GM12878 (cell line): Measurements from ENCODE around the gene HIP1. TPM values are rescaled to one million over a fixed set of nuclear protein-coding genes. Genes with fewer than 3 reads are reported as not detected.

Source experiments
- ATAC-seq: fragments of 200-7000 bp; cut with Tn5 transposase; 3 replicates; pipeline ENCODE4 v1.9.1; 2020; ENCODE audit warnings: mild to moderate bottlenecking, moderate library complexity
- BruUV-seq: library from RNA; stranded (reverse); fragments of 400-500 nt; replicated peaks from 2 replicates; lab custom pipeline; 2021; lab: Mats Ljungman, UMichigan
- CTCF ChIA-PET: fragments of 300-600 bp; sonication (Branson Sonifier 250); formaldehyde crosslinking; extraction: SDS; loops from one replicate; lab custom pipeline; 2021; ENCODE audit warnings: inconsistent platforms; lab: Yijun Ruan, JAX
- POLR2A ChIA-PET: fragments of 350-600 bp; formaldehyde crosslinking; extraction: SDS; loops from one replicate; lab custom pipeline; 2021; ENCODE audit warnings: inconsistent platforms; lab: Charles Lee
- RAD21 ChIA-PET: fragments of 300-600 bp; sonication (Branson Sonifier 250); formaldehyde crosslinking; loops from one replicate; lab custom pipeline; 2023; ENCODE audit warnings: antibody characterized with exemption; ENCODE audit not compliant: unreplicated experiment; lab: Charles Lee
- SMC1A ChIA-PET: fragments of 300-600 bp; sonication (Branson Sonifier 250); formaldehyde crosslinking; loops from one replicate; lab custom pipeline; 2023; ENCODE audit not compliant: unreplicated experiment, uncharacterized antibody; lab: Charles Lee
- DNase-seq: peaks from one replicate; pipeline ENCODE4 v3.0.0-alpha.2; 2011; ENCODE audit warnings: low read depth, low spot score
- FAIRE-seq: peaks from 3 replicates; lab custom pipeline; 2011; peaks lifted over from hg19 to GRCh38; lab: Jason Lieb, UNC
- H2AFZ ChIP-seq: 2 replicates; pipeline ENCODE4 v1.6.0; 2011; ENCODE audit warnings: low read depth, low read length, control low read depth; ENCODE audit not compliant: control insufficient read depth
- H3K27ac ChIP-seq: 2 replicates; pipeline ENCODE4 v1.5.1; 2011; ENCODE audit warnings: control low read depth; ENCODE audit not compliant: control insufficient read depth, insufficient read depth
- H3K27me3 ChIP-seq, 2 experiments: replicated peaks in 1 of 2; 2 replicates each; pipeline versions ENCODE4 v1.6.0 to v1.6.1; 2011; ENCODE audit warnings: low read length in 1 of 2; ENCODE audit not compliant: control insufficient read depth in 2 of 2, insufficient read depth in 2 of 2
- H3K36me3 ChIP-seq, 2 experiments: 2 replicates each; pipeline ENCODE4 v1.5.1; 2011; ENCODE audit warnings: low read length in 1 of 2; ENCODE audit not compliant: control insufficient read depth in 2 of 2, insufficient read depth in 2 of 2
- H3K4me1 ChIP-seq: 2 replicates; pipeline ENCODE4 v1.6.1; 2011; ENCODE audit warnings: mild to moderate bottlenecking, low read length, moderate library complexity, mixed read lengths; ENCODE audit not compliant: control insufficient read depth, insufficient read depth
- H3K4me2 ChIP-seq: 2 replicates; pipeline ENCODE4 v1.6.0; 2011; ENCODE audit warnings: control low read depth; ENCODE audit not compliant: control insufficient read depth, insufficient read depth
- H3K4me3 ChIP-seq: fragments of 200-600 bp; sonication (generic); 2 replicates; pipeline ENCODE4 v1.5.1; 2016
- H3K79me2 ChIP-seq: 2 replicates; pipeline ENCODE4 v1.6.0; 2011; ENCODE audit warnings: low read length; ENCODE audit not compliant: control insufficient read depth, insufficient read depth
- H3K9ac ChIP-seq: 2 replicates; pipeline ENCODE4 v1.8.0; 2011; ENCODE audit warnings: low read length, control low read depth, mixed read lengths; ENCODE audit not compliant: control insufficient read depth, insufficient read depth
- H3K9me3 ChIP-seq: replicated peaks from 3 replicates; pipeline ENCODE4 v1.5.1; 2011; ENCODE audit warnings: mild to moderate bottlenecking, low read length; ENCODE audit not compliant: control insufficient read depth, insufficient read depth
- H4K20me1 ChIP-seq: 2 replicates; pipeline ENCODE4 v1.6.0; 2011; ENCODE audit not compliant: control insufficient read depth, insufficient read depth
- BHLHE40 ChIP-seq, 2 experiments: fragments of 450-650 bp in 1 of 2; IDR thresholded peaks; 2 replicates each; pipeline ENCODE4 v1.6.1; 2011 to 2017; ENCODE audit warnings: low read depth in 2 of 2, borderline replicate concordance in 1 of 2, improper control_type of control experiment in 1 of 2, low read length in 1 of 2, mild to moderate bottlenecking in 1 of 2
- HDGF ChIP-seq: fragments of 450-650 bp; IDR thresholded peaks from 2 replicates; pipeline ENCODE4 v1.6.1; 2016; ENCODE audit warnings: antibody characterized with exemption
- MTA2 ChIP-seq: fragments of 450-650 bp; IDR thresholded peaks from 2 replicates; pipeline ENCODE4 v1.6.1; 2016; ENCODE audit warnings: low read depth, mild to moderate bottlenecking, moderate library complexity
- MXI1 ChIP-seq: fragments of 150-350 bp; IDR thresholded peaks from 2 replicates; pipeline ENCODE4 v1.6.1; 2011; ENCODE audit warnings: low read depth, mild to moderate bottlenecking, inconsistent platforms, low read length, improper control_type of control experiment
- MYC ChIP-seq: IDR thresholded peaks from 2 replicates; pipeline ENCODE4 v1.6.1; 2011; ENCODE audit warnings: mild to moderate bottlenecking, low read length, moderate library complexity, inconsistent platforms; ENCODE audit not compliant: insufficient read depth, insufficient replicate concordance, insufficient read length, severe bottlenecking
- POLR2AphosphoS5 ChIP-seq: IDR thresholded peaks from 2 replicates; pipeline ENCODE4 v1.6.1; 2011; ENCODE audit warnings: mild to moderate bottlenecking, low read length, inconsistent platforms
- SREBF2 ChIP-seq: IDR thresholded peaks from 2 replicates; pipeline ENCODE4 v1.6.1; 2012; ENCODE audit warnings: mild to moderate bottlenecking, low read length
- WGBS: methylation state at CpG from one replicate; pipeline ENCODE4 v1.1.6; 2016; ENCODE audit warnings: low lambda C conversion rate; ENCODE audit not compliant: insufficient replicate concordance, insufficient coverage; ENCODE audit errors: missing lambda C conversion rate; 5-methylcytosine and 5-hydroxymethylcytosine counted together
- in situ Hi-C: fragments of 300-500 bp; cut with MboI; formaldehyde crosslinking; loops from 9 replicates; pipeline ENCODE4 v1.14.3; 2018; ENCODE audit warnings: mixed read lengths
- intact Hi-C: fragments of 100-400 bp; cut with micrococcal nuclease; formaldehyde crosslinking; loops from one replicate; pipeline ENCODE4 v1.14.2; 2022; ENCODE audit not compliant: unreplicated experiment
- polyA plus RNA-seq, 11 experiments: library from polyadenylated mRNA; depleted of rRNA in 4 of 11; unstranded in 6 of 11; stranded (reverse) in 5 of 11; fragments of >200 nt; fragmentation: Nextera tagmentation in 4 of 11; fragmentation: Illumina TruSeq in 1 of 11; extraction: Ambion mirVana in 4 of 11; extraction: Trizol in 1 of 11; gene quantifications; 1 replicate in 1 of 11; 2 replicates in 10 of 11; pipeline versions ENCODE4 v1.2.1 to v1.2.3, GENCODE V29; 2011 to 2016; ENCODE audit warnings: inconsistent platforms in 2 of 11, missing spikeins in 2 of 11, low read depth in 1 of 11
- total RNA-seq, 4 experiments: library from RNA; depleted of rRNA in 3 of 4; stranded (reverse); fragments of >200 nt in 3 of 4; fragmentation: Illumina TruSeq in 1 of 4; extraction: Trizol in 1 of 4; gene quantifications; 2 replicates each; pipeline versions ENCODE4 v1.2.1 to v1.2.3, GENCODE V29; 2013 to 2021
- TF ChIP-seq, protein P1 (sequence below): fragments of 450-650 bp; formaldehyde crosslinking; IDR thresholded peaks from 2 replicates; pipeline ENCODE4 v1.5.0; 2022; ENCODE audit warnings: mild to moderate bottlenecking, missing genetic modification characterization
- TF ChIP-seq, protein P2 (sequence below): fragments of 450-650 bp; IDR thresholded peaks from 2 replicates; pipeline ENCODE4 v1.6.1; 2017; ENCODE audit warnings: low read depth, mild to moderate bottlenecking, moderate library complexity
- TF ChIP-seq, protein P3 (sequence below): fragments of 150-350 bp; IDR thresholded peaks from 2 replicates; pipeline ENCODE4 v1.6.1; 2016; ENCODE audit warnings: low read depth, low read length
- TF ChIP-seq, protein P4 (sequence below): IDR thresholded peaks from 2 replicates; pipeline ENCODE4 v1.6.1; 2012; ENCODE audit warnings: low read depth, low read length, improper control_type of control experiment

HIP1 gene
- total and polyA plus RNA-seq, 10 of the 15 experiments (the other 5 are each of a cell fraction or from before 2014, with no cell fraction given), result 1.2 to 9.7 (median 3.2) TPM

DNA sequence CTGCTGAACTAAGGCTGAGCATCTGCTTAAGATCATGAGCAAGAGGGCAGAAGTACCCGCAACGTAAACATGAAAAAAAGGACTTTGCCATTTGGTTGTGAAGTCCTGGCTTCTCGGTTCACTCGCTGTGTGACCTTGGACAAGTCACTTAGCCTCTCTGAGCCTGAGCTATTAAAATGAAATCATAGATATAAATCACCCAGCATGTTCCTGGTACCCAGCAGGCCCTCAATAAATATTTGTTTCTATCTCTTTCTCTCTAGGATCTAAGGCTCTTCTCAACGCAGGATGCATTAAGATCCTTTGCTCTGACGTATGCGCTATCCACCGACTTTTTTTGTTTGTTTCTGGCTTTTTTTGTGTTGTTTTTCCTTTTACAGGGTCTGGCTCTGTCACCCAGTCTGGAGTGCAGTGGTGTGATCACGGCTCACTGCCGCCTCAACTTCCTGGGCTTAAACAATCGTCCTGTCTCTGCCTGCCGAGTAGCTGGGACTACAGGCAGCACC is 6.7 kb downstream of the HIP1 start:
- ChIA-PET CTCF (interaction anchor here (0.7 to 2.0 kb wide), 3 partner anchors 8 to 87 kb away, joined by 3 to 6 read pairs (median 3); no protein-coding TSS in a partner anchor), POLR2A (no interaction called here), RAD21 (no interaction called here), SMC1A (interaction anchor here (1.1 kb wide), 1 partner anchor 20 kb away, joined by 3 read pairs; no protein-coding TSS in a partner anchor)
- in situ Hi-C loops (no loop called here), intact Hi-C loops (no loop called here)
- Histone ChIP-seq H3K4me3 (no peak overlapping the region), H3K79me2 (no peaks in the 10 kb centered on the region), H3K4me1 (peaks cover 14% of the 10 kb centered on the region), H3K9me3 (no peaks in the 10 kb centered on the region), H4K20me1 (no peaks in the 10 kb centered on the region), H3K27me3 (no peaks in the 10 kb centered on the region), H2AFZ (no peak overlapping the region), H3K9ac (no peak overlapping the region), H3K27ac (no peak overlapping the region), H3K36me3 (no peaks in the 10 kb centered on the region), H3K4me2 (no peak overlapping the region)
- no TSS peak for BruUV-seq
- no peak for FAIRE-seq
- 93% methylated on average over 12 of the region's 12 CpGs for WGBS
- no peak for DNase-seq
- no peak for ATAC-seq
- TF ChIP-seq, protein P1, sequence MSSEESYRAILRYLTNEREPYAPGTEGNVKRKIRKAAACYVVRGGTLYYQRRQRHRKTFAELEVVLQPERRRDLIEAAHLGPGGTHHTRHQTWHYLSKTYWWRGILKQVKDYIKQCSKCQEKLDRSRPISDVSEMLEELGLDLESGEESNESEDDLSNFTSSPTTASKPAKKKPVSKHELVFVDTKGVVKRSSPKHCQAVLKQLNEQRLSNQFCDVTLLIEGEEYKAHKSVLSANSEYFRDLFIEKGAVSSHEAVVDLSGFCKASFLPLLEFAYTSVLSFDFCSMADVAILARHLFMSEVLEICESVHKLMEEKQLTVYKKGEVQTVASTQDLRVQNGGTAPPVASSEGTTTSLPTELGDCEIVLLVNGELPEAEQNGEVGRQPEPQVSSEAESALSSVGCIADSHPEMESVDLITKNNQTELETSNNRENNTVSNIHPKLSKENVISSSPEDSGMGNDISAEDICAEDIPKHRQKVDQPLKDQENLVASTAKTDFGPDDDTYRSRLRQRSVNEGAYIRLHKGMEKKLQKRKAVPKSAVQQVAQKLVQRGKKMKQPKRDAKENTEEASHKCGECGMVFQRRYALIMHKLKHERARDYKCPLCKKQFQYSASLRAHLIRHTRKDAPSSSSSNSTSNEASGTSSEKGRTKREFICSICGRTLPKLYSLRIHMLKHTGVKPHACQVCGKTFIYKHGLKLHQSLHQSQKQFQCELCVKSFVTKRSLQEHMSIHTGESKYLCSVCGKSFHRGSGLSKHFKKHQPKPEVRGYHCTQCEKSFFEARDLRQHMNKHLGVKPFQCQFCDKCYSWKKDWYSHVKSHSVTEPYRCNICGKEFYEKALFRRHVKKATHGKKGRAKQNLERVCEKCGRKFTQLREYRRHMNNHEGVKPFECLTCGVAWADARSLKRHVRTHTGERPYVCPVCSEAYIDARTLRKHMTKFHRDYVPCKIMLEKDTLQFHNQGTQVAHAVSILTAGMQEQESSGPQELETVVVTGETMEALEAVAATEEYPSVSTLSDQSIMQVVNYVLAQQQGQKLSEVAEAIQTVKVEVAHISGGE (CRISPR knock-in tag), result no peak
- TF ChIP-seq MXI1 (no peak), MTA2 (no peak), BHLHE40 (IDR thresholded peaks at IDR 0.05; ENCODE audit: borderline replicate concordance in 1 of 2, low read depth in 2 of 2, low read length in 1 of 2) (no peak), HDGF (no peak), SREBF2 (no peak), MYC (no peak), POLR2AphosphoS5 (no peak)
- TF ChIP-seq, protein P2, sequence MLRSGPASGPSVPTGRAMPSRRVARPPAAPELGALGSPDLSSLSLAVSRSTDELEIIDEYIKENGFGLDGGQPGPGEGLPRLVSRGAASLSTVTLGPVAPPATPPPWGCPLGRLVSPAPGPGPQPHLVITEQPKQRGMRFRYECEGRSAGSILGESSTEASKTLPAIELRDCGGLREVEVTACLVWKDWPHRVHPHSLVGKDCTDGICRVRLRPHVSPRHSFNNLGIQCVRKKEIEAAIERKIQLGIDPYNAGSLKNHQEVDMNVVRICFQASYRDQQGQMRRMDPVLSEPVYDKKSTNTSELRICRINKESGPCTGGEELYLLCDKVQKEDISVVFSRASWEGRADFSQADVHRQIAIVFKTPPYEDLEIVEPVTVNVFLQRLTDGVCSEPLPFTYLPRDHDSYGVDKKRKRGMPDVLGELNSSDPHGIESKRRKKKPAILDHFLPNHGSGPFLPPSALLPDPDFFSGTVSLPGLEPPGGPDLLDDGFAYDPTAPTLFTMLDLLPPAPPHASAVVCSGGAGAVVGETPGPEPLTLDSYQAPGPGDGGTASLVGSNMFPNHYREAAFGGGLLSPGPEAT, result no peak
- TF ChIP-seq, protein P3, sequence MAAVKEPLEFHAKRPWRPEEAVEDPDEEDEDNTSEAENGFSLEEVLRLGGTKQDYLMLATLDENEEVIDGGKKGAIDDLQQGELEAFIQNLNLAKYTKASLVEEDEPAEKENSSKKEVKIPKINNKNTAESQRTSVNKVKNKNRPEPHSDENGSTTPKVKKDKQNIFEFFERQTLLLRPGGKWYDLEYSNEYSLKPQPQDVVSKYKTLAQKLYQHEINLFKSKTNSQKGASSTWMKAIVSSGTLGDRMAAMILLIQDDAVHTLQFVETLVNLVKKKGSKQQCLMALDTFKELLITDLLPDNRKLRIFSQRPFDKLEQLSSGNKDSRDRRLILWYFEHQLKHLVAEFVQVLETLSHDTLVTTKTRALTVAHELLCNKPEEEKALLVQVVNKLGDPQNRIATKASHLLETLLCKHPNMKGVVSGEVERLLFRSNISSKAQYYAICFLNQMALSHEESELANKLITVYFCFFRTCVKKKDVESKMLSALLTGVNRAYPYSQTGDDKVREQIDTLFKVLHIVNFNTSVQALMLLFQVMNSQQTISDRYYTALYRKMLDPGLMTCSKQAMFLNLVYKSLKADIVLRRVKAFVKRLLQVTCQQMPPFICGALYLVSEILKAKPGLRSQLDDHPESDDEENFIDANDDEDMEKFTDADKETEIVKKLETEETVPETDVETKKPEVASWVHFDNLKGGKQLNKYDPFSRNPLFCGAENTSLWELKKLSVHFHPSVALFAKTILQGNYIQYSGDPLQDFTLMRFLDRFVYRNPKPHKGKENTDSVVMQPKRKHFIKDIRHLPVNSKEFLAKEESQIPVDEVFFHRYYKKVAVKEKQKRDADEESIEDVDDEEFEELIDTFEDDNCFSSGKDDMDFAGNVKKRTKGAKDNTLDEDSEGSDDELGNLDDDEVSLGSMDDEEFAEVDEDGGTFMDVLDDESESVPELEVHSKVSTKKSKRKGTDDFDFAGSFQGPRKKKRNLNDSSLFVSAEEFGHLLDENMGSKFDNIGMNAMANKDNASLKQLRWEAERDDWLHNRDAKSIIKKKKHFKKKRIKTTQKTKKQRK, result no peak
- TF ChIP-seq, protein P4, sequence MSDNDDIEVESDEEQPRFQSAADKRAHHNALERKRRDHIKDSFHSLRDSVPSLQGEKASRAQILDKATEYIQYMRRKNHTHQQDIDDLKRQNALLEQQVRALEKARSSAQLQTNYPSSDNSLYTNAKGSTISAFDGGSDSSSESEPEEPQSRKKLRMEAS, result no peak
